Measurements from ENCODE around the gene INPP5E. TPM values are rescaled to one million over a fixed set of nuclear protein-coding genes. Genes with fewer than 3 reads are reported as not detected.

The INPP5E gene
- total and polyA plus RNA-seq, 10 donors, result 7.8 to 25.3 (median 17.3) TPM

DNA sequence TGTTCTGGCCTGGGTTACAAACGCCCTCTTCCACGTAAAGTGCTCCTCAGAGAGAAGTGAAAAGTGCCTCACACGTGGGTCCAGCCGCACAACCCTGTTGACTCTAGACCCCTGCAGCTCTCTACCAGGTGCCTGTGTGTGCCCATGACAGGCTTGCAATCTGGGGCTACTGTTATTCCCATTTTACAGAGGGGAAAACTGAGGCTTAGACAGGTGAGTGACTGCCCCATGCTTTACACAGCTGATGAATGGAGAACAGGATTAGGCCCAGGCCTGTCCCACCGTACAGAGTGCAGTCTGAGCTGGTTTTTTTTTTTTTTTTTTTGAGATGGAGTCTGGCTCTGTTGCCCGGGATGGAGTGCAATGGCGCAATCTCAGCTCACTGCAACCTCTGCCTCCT, 6.2 kb upstream of the INPP5E start:
- intact Hi-C loops (cut with DNase I; ENCODE audit: low total_unique reads), result no loop called here
- TF ChIP-seq POLR2A (IDR thresholded peaks at IDR 0.05) (no peak), POLR2AphosphoS5 (IDR thresholded peaks at IDR 0.05) (no peak)
- TF ChIP-seq, protein P1, sequence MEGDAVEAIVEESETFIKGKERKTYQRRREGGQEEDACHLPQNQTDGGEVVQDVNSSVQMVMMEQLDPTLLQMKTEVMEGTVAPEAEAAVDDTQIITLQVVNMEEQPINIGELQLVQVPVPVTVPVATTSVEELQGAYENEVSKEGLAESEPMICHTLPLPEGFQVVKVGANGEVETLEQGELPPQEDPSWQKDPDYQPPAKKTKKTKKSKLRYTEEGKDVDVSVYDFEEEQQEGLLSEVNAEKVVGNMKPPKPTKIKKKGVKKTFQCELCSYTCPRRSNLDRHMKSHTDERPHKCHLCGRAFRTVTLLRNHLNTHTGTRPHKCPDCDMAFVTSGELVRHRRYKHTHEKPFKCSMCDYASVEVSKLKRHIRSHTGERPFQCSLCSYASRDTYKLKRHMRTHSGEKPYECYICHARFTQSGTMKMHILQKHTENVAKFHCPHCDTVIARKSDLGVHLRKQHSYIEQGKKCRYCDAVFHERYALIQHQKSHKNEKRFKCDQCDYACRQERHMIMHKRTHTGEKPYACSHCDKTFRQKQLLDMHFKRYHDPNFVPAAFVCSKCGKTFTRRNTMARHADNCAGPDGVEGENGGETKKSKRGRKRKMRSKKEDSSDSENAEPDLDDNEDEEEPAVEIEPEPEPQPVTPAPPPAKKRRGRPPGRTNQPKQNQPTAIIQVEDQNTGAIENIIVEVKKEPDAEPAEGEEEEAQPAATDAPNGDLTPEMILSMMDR (IDR thresholded peaks at IDR 0.05 in 8 of 11, conservative IDR thresholded peaks at IDR 0.05 in 3 of 11), result no peak
- Histone ChIP-seq H3K4me1 (peaks cover 3 to 22% (median 15%) of the 10 kb centered on the region in 6 donors), H3K36me3 (peaks cover 7 to 100% (median 95%) of the 10 kb centered on the region in 6 donors), H3K27me3 (replicated peaks in 1 of 7) (no peaks in the 10 kb centered on the region), H3K4me3 (no peak overlapping the region), H3K27ac (no peak overlapping the region), H3K9me3 (no peaks in the 10 kb centered on the region)
- 86 to 94% (median 89%) methylated on average over 7 of the region's 7 CpGs for WGBS, 5 donors
- no peak for DNase-seq

GRCh38 chr9:136444102-136444501, 4.5 kb upstream of the INPP5E start:
- Histone ChIP-seq H3K27me3 (replicated peaks in 1 of 7) (peaks cover 0 to under 1% (median 0%) of the 10 kb centered on the region in 7 donors), H3K27ac (no peak overlapping the region), H3K36me3 (peaks cover 7 to 87% (median 82%) of the 10 kb centered on the region in 6 donors), H3K9me3 (no peaks in the 10 kb centered on the region), H3K4me1 (peaks cover 11 to 33% (median 28%) of the 10 kb centered on the region in 6 donors), H3K4me3 (no peak overlapping the region)
- WGBS, 5 donors, result 90 to 96% (median 94%) methylated on average over 20 of the region's 20 CpGs
- intact Hi-C loops (cut with DNase I; ENCODE audit: low total_unique reads), result no loop called here
- TF ChIP-seq POLR2A (IDR thresholded peaks at IDR 0.05) (no peak), POLR2AphosphoS5 (IDR thresholded peaks at IDR 0.05) (peak in 1 of 3 donors; percentile 55)
- DNase-seq, result no peak

GRCh38 chr9:136443687-136444086, 4.0 kb upstream of the INPP5E start:
- Histone ChIP-seq H3K4me1 (peaks cover 11 to 37% (median 32%) of the 10 kb centered on the region in 6 donors), H3K27ac (no peak overlapping the region), H3K27me3 (replicated peaks in 1 of 7) (peaks cover 0 to 5% (median 0%) of the 10 kb centered on the region in 7 donors), H3K36me3 (peaks cover 7 to 83% (median 77%) of the 10 kb centered on the region in 6 donors), H3K4me3 (no peak overlapping the region), H3K9me3 (no peaks in the 10 kb centered on the region)
- peak in 1 of 3 donors; percentile 10 for TF ChIP-seq POLR2AphosphoS5 (IDR thresholded peaks at IDR 0.05)
- no peak for TF ChIP-seq POLR2A (IDR thresholded peaks at IDR 0.05)
- DNase-seq, result no peak
- intact Hi-C loops (cut with DNase I; ENCODE audit: low total_unique reads), result no loop called here
- 90 to 99% (median 97%) methylated on average over 7 of the region's 7 CpGs for WGBS, 5 donors

- H3K27ac ChIP-seq, result peak overlapping the region in 2 of 8 donors; percentile 53 to 87
- peaks cover 12 to 43% (median 38%) of the 10 kb centered on the region in 6 donors for H3K4me1 ChIP-seq
- H3K4me3 ChIP-seq, result no peak overlapping the region
- 92 to 98% (median 95%) methylated on average over 15 of the region's 15 CpGs for WGBS, 5 donors
- TF ChIP-seq POLR2A (IDR thresholded peaks at IDR 0.05) (no peak), POLR2AphosphoS5 (IDR thresholded peaks at IDR 0.05) (peak in 1 of 3 donors; percentile 59)
- DNase-seq, result no peak
- H3K27me3 ChIP-seq (replicated peaks in 1 of 7), result peaks cover 0 to 7% (median 0%) of the 10 kb centered on the region in 7 donors
- peaks cover 7 to 77% (median 75%) of the 10 kb centered on the region in 6 donors for H3K36me3 ChIP-seq
- no peaks in the 10 kb centered on the region for H3K9me3 ChIP-seq
- intact Hi-C loops (cut with DNase I; ENCODE audit: low total_unique reads), result no loop called here
Observed at GRCh38 chr9:136443087-136443486, 3.4 kb upstream of the INPP5E start.

- TF ChIP-seq POLR2A (IDR thresholded peaks at IDR 0.05) (no peak), POLR2AphosphoS5 (IDR thresholded peaks at IDR 0.05) (no peak)
- TF ChIP-seq, protein P1 (IDR thresholded peaks at IDR 0.05 in 8 of 11, conservative IDR thresholded peaks at IDR 0.05 in 3 of 11), result no peak
- no peak overlapping the region for H3K4me3 ChIP-seq
- peaks cover 21 to 51% (median 46%) of the 10 kb centered on the region in 6 donors for H3K4me1 ChIP-seq
- peak overlapping the region in 5 of 8 donors; percentile 53 to 89 (median 87) for H3K27ac ChIP-seq
- DNase-seq, result no peak
- peaks cover 7 to 69% (median 67%) of the 10 kb centered on the region in 6 donors for H3K36me3 ChIP-seq
- WGBS, 5 donors, result 71 to 82% (median 78%) methylated on average over 5 of the region's 5 CpGs
- H3K9me3 ChIP-seq, result no peaks in the 10 kb centered on the region
- H3K27me3 ChIP-seq (replicated peaks in 1 of 7), result peaks cover 0 to 7% (median 0%) of the 10 kb centered on the region in 7 donors
- intact Hi-C loops (cut with DNase I; ENCODE audit: low total_unique reads), result no loop called here
Observed at GRCh38 chr9:136442265-136442664, 2.6 kb upstream of the INPP5E start.
